ENCODE results near the gene SLCO1B3. TPM values are rescaled to one million over a fixed set of nuclear protein-coding genes. Genes with fewer than 3 reads are reported as not detected.
A peak's percentile ranks its signal among the peaks of the same experiment; 100 is the strongest.

Gene SLCO1B3
- total RNA-seq, 8 experiments from 2014 or later: not detected

- in situ Hi-C loops (cut with MboI; ENCODE audit: low pct_unique_long_range_greater_than_20kb in 2 of 9, low sequenced_read_pairs in 9 of 9, unreplicated experiment in 9 of 9): no loop called here
- 46 to 97% (median 79%) methylated on average over 1 to 2 of the region's 2 CpGs for WGBS, 10 experiments
- Histone ChIP-seq H3K4me3 (no peak overlapping the region), H3K27ac (no peak overlapping the region), H3K4me1 (replicated peaks in 1 of 2) (no peaks in the 10 kb centered on the region)
- ATAC-seq (replicated peaks in 6 of 8): no peak
These were observed 5.1 kb downstream of the SLCO1B3 start for GRCh38 chr12:20815574-20815973.

- H3K27ac ChIP-seq: no peak overlapping the region
- in situ Hi-C loops (cut with MboI; ENCODE audit: low pct_unique_long_range_greater_than_20kb in 2 of 9, low sequenced_read_pairs in 9 of 9, unreplicated experiment in 9 of 9): no loop called here
- no peak overlapping the region for H3K4me3 ChIP-seq
- H3K4me1 ChIP-seq (replicated peaks in 1 of 2): no peaks in the 10 kb centered on the region
- WGBS, 10 experiments: 40 to 100% (median 88%) methylated on average over 1 to 4 of the region's 6 CpGs; no CpG with 5 or more reads in 3 of the 10 experiments
- ATAC-seq (replicated peaks in 6 of 8): no peak
These were observed 11.9 kb downstream of the SLCO1B3 start for GRCh38 chr12:20822415-20822814.

GRCh38 chr12:20822925-20823324, 12.4 kb downstream of the SLCO1B3 start:
- Histone ChIP-seq H3K4me3 (no peak overlapping the region), H3K27ac (no peak overlapping the region), H3K4me1 (replicated peaks in 1 of 2) (no peaks in the 10 kb centered on the region)
- in situ Hi-C loops (cut with MboI; ENCODE audit: low pct_unique_long_range_greater_than_20kb in 2 of 9, low sequenced_read_pairs in 9 of 9, unreplicated experiment in 9 of 9): no loop called here
- WGBS, 10 experiments: 0 to 92% (median 66%) methylated on average over 2 to 4 of the region's 4 CpGs
- no peak for ATAC-seq (replicated peaks in 6 of 8)

GRCh38 chr12:20829919-20830318, 19.4 kb downstream of the SLCO1B3 start:
- in situ Hi-C loops (cut with MboI; ENCODE audit: low pct_unique_long_range_greater_than_20kb in 2 of 9, low sequenced_read_pairs in 9 of 9, unreplicated experiment in 9 of 9): no loop called here
- WGBS, 10 experiments: 4 to 100% (median 82%) methylated on average over 1 to 3 of the region's 3 CpGs; no CpG with 5 or more reads in 3 of the 10 experiments
- no peak overlapping the region for H3K27ac ChIP-seq
- no peak for ATAC-seq (replicated peaks in 6 of 8)
- no peak overlapping the region for H3K4me3 ChIP-seq
- H3K4me1 ChIP-seq (replicated peaks in 1 of 2): no peaks in the 10 kb centered on the region

- 0 to 100% (median 50%) methylated on average over 1 of the region's 1 CpG; no CpG with 5 or more reads in 4 of the 10 experiments for WGBS, 10 experiments
- Histone ChIP-seq H3K4me3 (no peak overlapping the region), H3K4me1 (replicated peaks in 1 of 2) (no peaks in the 10 kb centered on the region), H3K27ac (no peak overlapping the region)
- in situ Hi-C loops (cut with MboI; ENCODE audit: low pct_unique_long_range_greater_than_20kb in 2 of 9, low sequenced_read_pairs in 9 of 9, unreplicated experiment in 9 of 9): no loop called here
- no peak for ATAC-seq (replicated peaks in 6 of 8)
These were observed 20.0 kb downstream of the SLCO1B3 start for GRCh38 chr12:20830456-20830855.

GRCh38 chr12:20832911-20833310, 22.4 kb downstream of the SLCO1B3 start:
- in situ Hi-C loops (cut with MboI; ENCODE audit: low pct_unique_long_range_greater_than_20kb in 2 of 9, low sequenced_read_pairs in 9 of 9, unreplicated experiment in 9 of 9): no loop called here
- no peak for ATAC-seq (replicated peaks in 6 of 8)

GRCh38 chr12:20852649-20853048, 42.1 kb downstream of the SLCO1B3 start:
- no peak for ATAC-seq (replicated peaks in 6 of 8)
- in situ Hi-C loops (cut with MboI; ENCODE audit: low pct_unique_long_range_greater_than_20kb in 2 of 9, low sequenced_read_pairs in 9 of 9, unreplicated experiment in 9 of 9): no loop called here
- H3K4me1 ChIP-seq (replicated peaks in 1 of 2): peaks cover 0 to 2% of the 10 kb centered on the region in 2 donors
- H3K4me3 ChIP-seq: no peak overlapping the region
- no peak overlapping the region for H3K27ac ChIP-seq

More at GRCh38 chr12:20832911-20833310, 22.4 kb downstream of the SLCO1B3 start:
- Histone ChIP-seq H3K4me1 (replicated peaks in 1 of 2) (no peaks in the 10 kb centered on the region), H3K4me3 (no peak overlapping the region), H3K27ac (no peak overlapping the region)
- WGBS, 10 experiments: 35 to 100% (median 80%) methylated on average over 2 to 4 of the region's 4 CpGs; no CpG with 5 or more reads in 2 of the 10 experiments

GRCh38 chr12:20863056-20863455, 52.6 kb downstream of the SLCO1B3 start:
- H3K27ac ChIP-seq: no peak overlapping the region
- 0 to 96% (median 70%) methylated on average over 1 to 3 of the region's 3 CpGs; no CpG with 5 or more reads in 2 of the 10 experiments for WGBS, 10 experiments
- in situ Hi-C loops (cut with MboI; ENCODE audit: low pct_unique_long_range_greater_than_20kb in 2 of 9, low sequenced_read_pairs in 9 of 9, unreplicated experiment in 9 of 9): no loop called here
- H3K4me3 ChIP-seq: no peak overlapping the region
- no peak for ATAC-seq (replicated peaks in 6 of 8)
- H3K4me1 ChIP-seq (replicated peaks in 1 of 2): no peaks in the 10 kb centered on the region

GRCh38 chr12:20865873-20866272, 55.4 kb downstream of the SLCO1B3 start:
- 0 to 56% (median 22%) methylated on average over 1 to 2 of the region's 2 CpGs for WGBS, 10 experiments
- in situ Hi-C loops (cut with MboI; ENCODE audit: low pct_unique_long_range_greater_than_20kb in 2 of 9, low sequenced_read_pairs in 9 of 9, unreplicated experiment in 9 of 9): no loop called here
- no peak for ATAC-seq (replicated peaks in 6 of 8)
- Histone ChIP-seq H3K4me3 (no peak overlapping the region), H3K4me1 (replicated peaks in 1 of 2) (no peaks in the 10 kb centered on the region), H3K27ac (no peak overlapping the region)

- whole genome bisulfite sequencing, 10 experiments: 0 to 100% (median 100%) methylated on average over 1 to 2 of the region's 2 CpGs; no CpG with 5 or more reads in 3 of the 10 experiments
- no peak overlapping the region for H3K4me3 ChIP-seq
- no peaks in the 10 kb centered on the region for H3K4me1 ChIP-seq (replicated peaks in 1 of 2)
- in situ Hi-C loops (cut with MboI; ENCODE audit: low pct_unique_long_range_greater_than_20kb in 2 of 9, low sequenced_read_pairs in 9 of 9, unreplicated experiment in 9 of 9): no loop called here
- no peak for ATAC-seq (replicated peaks in 6 of 8)
- H3K27ac ChIP-seq: no peak overlapping the region
These were observed 57.8 kb downstream of the SLCO1B3 start for GRCh38 chr12:20868277-20868676.

- H3K4me3 ChIP-seq: no peak overlapping the region
- no peak for ATAC-seq (replicated peaks in 6 of 8)
- no peak overlapping the region for H3K27ac ChIP-seq
- H3K4me1 ChIP-seq (replicated peaks in 1 of 2): no peaks in the 10 kb centered on the region
- in situ Hi-C loops (cut with MboI; ENCODE audit: low pct_unique_long_range_greater_than_20kb in 2 of 9, low sequenced_read_pairs in 9 of 9, unreplicated experiment in 9 of 9): loop anchor here in 1 of 9 experiments (25.0 kb wide), 1 partner anchor 96 kb away; no protein-coding TSS in a partner anchor
These were observed 72.8 kb downstream of the SLCO1B3 start for GRCh38 chr12:20883288-20883687.

- WGBS, 10 experiments: 0 to 80% (median 67%) methylated on average over 1 of the region's 1 CpG; no CpG with 5 or more reads in 1 of the 10 experiments
- peak in 2 of 8 experiments; percentile 15 to 28 for ATAC-seq (replicated peaks in 6 of 8)
- in situ Hi-C loops (cut with MboI; ENCODE audit: low pct_unique_long_range_greater_than_20kb in 2 of 9, low sequenced_read_pairs in 9 of 9, unreplicated experiment in 9 of 9): loop anchor here in 1 of 9 experiments (25.0 kb wide), 1 partner anchor 98 kb away; no protein-coding TSS in a partner anchor
These were observed 74.6 kb downstream of the SLCO1B3 start for GRCh38 chr12:20885116-20885515.

GRCh38 chr12:20885552-20885951, 75.0 kb downstream of the SLCO1B3 start:
- no peak overlapping the region for H3K4me3 ChIP-seq
- no peak for ATAC-seq (replicated peaks in 6 of 8)
- H3K4me1 ChIP-seq (replicated peaks in 1 of 2): no peaks in the 10 kb centered on the region
- 0 to 97% (median 75%) methylated on average over 1 to 2 of the region's 2 CpGs; no CpG with 5 or more reads in 1 of the 10 experiments for WGBS, 10 experiments
- in situ Hi-C loops (cut with MboI; ENCODE audit: low pct_unique_long_range_greater_than_20kb in 2 of 9, low sequenced_read_pairs in 9 of 9, unreplicated experiment in 9 of 9): loop anchor here in 1 of 9 experiments (25.0 kb wide), 1 partner anchor 98 kb away; no protein-coding TSS in a partner anchor
- H3K27ac ChIP-seq: no peak overlapping the region

More at GRCh38 chr12:20885116-20885515, 74.6 kb downstream of the SLCO1B3 start:
- H3K27ac ChIP-seq: no peak overlapping the region
- H3K4me1 ChIP-seq (replicated peaks in 1 of 2): no peaks in the 10 kb centered on the region
- H3K4me3 ChIP-seq: no peak overlapping the region

- Histone ChIP-seq H3K4me1 (replicated peaks in 1 of 2) (no peaks in the 10 kb centered on the region), H3K4me3 (no peak overlapping the region), H3K27ac (no peak overlapping the region)
- no peak for ATAC-seq (replicated peaks in 6 of 8)
- in situ Hi-C loops (cut with MboI; ENCODE audit: low pct_unique_long_range_greater_than_20kb in 2 of 9, low sequenced_read_pairs in 9 of 9, unreplicated experiment in 9 of 9): no loop called here
- WGBS, 10 experiments: 30 to 80% (median 59%) methylated on average over 1 to 4 of the region's 6 CpGs; no CpG with 5 or more reads in 5 of the 10 experiments
These were observed 106.8 kb downstream of the SLCO1B3 start for GRCh38 chr12:20917269-20917668.

Measured in motor neuron (in vitro differentiated cells).